ENCODE data around the gene GMPPB.

Gene GMPPB

GRCh38 chr3:49671291-49672288 lies 52.2 kb downstream of the GMPPB start:
- TF ChIP-seq, protein P1, sequence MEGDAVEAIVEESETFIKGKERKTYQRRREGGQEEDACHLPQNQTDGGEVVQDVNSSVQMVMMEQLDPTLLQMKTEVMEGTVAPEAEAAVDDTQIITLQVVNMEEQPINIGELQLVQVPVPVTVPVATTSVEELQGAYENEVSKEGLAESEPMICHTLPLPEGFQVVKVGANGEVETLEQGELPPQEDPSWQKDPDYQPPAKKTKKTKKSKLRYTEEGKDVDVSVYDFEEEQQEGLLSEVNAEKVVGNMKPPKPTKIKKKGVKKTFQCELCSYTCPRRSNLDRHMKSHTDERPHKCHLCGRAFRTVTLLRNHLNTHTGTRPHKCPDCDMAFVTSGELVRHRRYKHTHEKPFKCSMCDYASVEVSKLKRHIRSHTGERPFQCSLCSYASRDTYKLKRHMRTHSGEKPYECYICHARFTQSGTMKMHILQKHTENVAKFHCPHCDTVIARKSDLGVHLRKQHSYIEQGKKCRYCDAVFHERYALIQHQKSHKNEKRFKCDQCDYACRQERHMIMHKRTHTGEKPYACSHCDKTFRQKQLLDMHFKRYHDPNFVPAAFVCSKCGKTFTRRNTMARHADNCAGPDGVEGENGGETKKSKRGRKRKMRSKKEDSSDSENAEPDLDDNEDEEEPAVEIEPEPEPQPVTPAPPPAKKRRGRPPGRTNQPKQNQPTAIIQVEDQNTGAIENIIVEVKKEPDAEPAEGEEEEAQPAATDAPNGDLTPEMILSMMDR (IDR thresholded peaks at IDR 0.05; ENCODE audit: low read length, missing control alignments): peak; percentile 91
- H3K4me3 ChIP-seq (replicated peaks; ENCODE audit: low read depth, low read length): no peak overlapping the region
- peak; percentile 72 for DNase-seq (ENCODE audit: low read depth)

DNA sequence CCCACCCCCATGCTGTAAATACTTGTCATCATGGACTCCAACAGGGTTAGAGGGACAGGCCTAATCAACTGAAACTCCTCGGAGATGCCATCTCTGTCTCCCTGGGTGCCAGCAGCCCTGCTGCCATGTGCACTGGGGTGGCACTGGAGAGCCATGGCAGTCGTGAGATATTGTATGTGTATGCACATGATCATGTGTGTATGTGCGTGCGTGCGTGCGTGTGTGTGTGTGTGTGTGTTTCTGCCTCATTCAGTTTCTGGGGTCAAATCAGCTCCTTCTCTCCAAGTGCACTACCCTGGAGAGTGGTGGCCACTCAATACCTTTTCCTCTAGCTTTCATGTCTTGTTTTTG lies 52.8 kb downstream of the GMPPB start:
- TF ChIP-seq, protein P1 (IDR thresholded peaks at IDR 0.05; ENCODE audit: low read length, missing control alignments): no peak
- DNase-seq (ENCODE audit: low read depth): no peak
- H3K4me3 ChIP-seq (replicated peaks; ENCODE audit: low read depth, low read length): no peak overlapping the region
